Measurements from ENCODE around the gene COX5B.

COX5B gene

GRCh38 chr2:97660044-97660774, 14.3 kb downstream of the COX5B start:
- no peak overlapping the region for H3K27ac ChIP-seq
- TF ChIP-seq CTCF (conservative IDR thresholded peaks at IDR 0.05), result no peak

GRCh38 chr2:97660775-97661389, 15.0 kb downstream of the COX5B start:
- TF ChIP-seq CTCF (conservative IDR thresholded peaks at IDR 0.05), result no peak
- no peak overlapping the region for H3K27ac ChIP-seq

- TF ChIP-seq CTCF (conservative IDR thresholded peaks at IDR 0.05), result no peak
- H3K27ac ChIP-seq, result peak overlapping the region; percentile 95
Observed at GRCh38 chr2:97661927-97662326, 16.1 kb downstream of the COX5B start.

GRCh38 chr2:97662386-97662894, 16.6 kb downstream of the COX5B start:
- H3K27ac ChIP-seq, result peak overlapping the region; percentile 95
- TF ChIP-seq CTCF (conservative IDR thresholded peaks at IDR 0.05), result no peak

GRCh38 chr2:97662895-97663625, 17.2 kb downstream of the COX5B start:
- peak overlapping the region; percentile 95 for H3K27ac ChIP-seq

GRCh38 chr2:97663626-97663961, 17.7 kb downstream of the COX5B start:
- TF ChIP-seq CTCF (conservative IDR thresholded peaks at IDR 0.05), result no peak
- peak overlapping the region; percentile 95 for H3K27ac ChIP-seq

More at GRCh38 chr2:97662895-97663625, 17.2 kb downstream of the COX5B start:
- no peak for TF ChIP-seq CTCF (conservative IDR thresholded peaks at IDR 0.05)

- H3K27ac ChIP-seq, result peak within 1 kb of the TSS; percentile 95
- peak; percentile 74 for TF ChIP-seq CTCF (conservative IDR thresholded peaks at IDR 0.05)
Observed at GRCh38 chr2:97663962-97664635, 18.2 kb downstream of the COX5B start, which contains the start of gene ACTR1B. Gene ACTR1B, minus strand, starts transcription at chr2:97664044. Its CDS starts 154 bp downstream, at chr2:97663890.
